Endothelial cell of umbilical vein (primary cell): ENCODE measurements around the gene MDM1.

Source experiments
- GATA2 ChIP-seq: IDR thresholded peaks from 2 replicates; pipeline ENCODE4 v1.7.0; 2011; ENCODE audit warnings: low read depth, mild to moderate bottlenecking, moderate library complexity, mixed read lengths, low read length; ENCODE audit not compliant: insufficient read length, insufficient read depth
- POLR2A ChIP-seq: IDR thresholded peaks from 2 replicates; pipeline ENCODE4 v1.6.1; 2012; ENCODE audit warnings: low read depth, mild to moderate bottlenecking, control low read depth, low read length
- POLR2AphosphoS5 ChIP-seq: IDR thresholded peaks from 2 replicates; pipeline ENCODE4 v1.6.1; 2012; ENCODE audit warnings: low read depth, mild to moderate bottlenecking, control low read depth, low read length, moderate library complexity; ENCODE audit not compliant: insufficient read depth

DNA sequence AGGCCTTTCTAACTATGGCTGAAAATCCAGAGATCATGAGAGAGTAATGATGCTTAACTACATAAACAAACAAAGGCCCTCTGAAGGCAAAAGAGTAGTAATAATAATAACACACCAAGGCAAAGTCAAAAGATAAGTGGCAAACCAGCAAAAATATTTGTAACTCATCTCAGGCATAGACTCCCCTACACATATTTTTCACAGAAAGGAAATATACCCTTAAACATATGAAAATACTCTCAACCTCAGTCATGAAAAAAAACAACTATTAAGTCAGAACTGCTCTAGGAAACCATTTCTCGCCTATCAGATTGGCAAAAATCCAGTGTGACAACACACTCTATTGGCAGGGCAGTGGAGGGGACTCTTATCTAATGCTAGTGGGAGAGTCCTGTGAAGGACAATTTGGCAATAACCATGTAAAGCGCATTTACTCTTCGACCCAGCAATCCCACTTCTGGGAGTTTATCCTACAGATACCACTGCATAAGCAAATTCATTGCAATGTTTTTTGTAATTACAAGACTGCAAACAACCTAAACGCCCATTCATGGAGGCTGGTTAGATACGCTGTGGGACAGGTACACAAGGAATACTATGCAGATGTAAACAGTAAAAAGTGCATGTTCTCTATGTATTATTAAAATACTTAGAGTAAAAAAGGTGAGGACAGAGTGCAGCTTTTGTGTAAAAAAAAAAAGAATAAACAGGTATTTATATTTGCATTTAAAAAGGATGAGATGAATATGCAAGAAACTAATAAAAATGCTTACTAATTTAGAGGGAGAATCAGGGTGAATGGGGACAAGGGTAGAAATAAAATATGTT lies 52.7 kb downstream of the MDM1 start:
- TF ChIP-seq POLR2A (no peak), GATA2 (peak; percentile 97), POLR2AphosphoS5 (no peak)
